ENCODE measurements around the gene CCDC112.
A peak's percentile ranks its signal among the peaks of the same experiment; 100 is the strongest.

Gene CCDC112

GRCh38 chr5:115313632-115314031 lies 17.2 kb upstream of the CCDC112 start:
- Histone ChIP-seq H3K36me3 (ENCODE audit: insufficient read depth, low read length) (no peaks in the 10 kb centered on the region), H3K27me3 (ENCODE audit: control insufficient read depth in 1 of 2, insufficient read depth in 2 of 2, low read length in 2 of 2) (peaks cover 0 to 3% of the 10 kb centered on the region in 2 donors), H3K9me3 (ENCODE audit: low read length) (no peaks in the 10 kb centered on the region), H3K27ac (ENCODE audit: low read depth, low read length) (no peak overlapping the region), H3K4me1 (ENCODE audit: insufficient read depth, low read length) (no peaks in the 10 kb centered on the region), H3K4me3 (ENCODE audit: low read depth in 1 of 2, low read length in 2 of 2) (no peak overlapping the region), H3K9ac (ENCODE audit: low read length) (no peak overlapping the region)

DNA sequence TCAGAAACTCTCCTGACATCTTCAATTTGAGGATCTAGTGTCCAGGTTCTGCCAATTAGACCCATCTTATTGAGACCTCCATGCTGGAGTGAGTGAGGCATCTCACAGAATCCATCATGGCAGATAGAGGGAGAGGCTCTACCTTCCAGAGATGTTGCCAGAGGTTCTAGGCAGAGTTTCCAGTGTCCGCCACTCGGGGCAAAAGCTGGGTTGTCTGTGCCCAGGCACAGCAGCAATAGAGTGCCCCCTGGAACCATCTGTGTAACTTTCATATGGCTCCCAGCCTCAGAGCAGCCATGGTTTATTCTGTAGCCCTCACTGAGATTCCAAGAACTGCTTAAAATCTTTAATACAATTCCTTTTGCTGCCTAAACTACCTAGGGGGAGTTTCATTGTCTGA lies 16.6 kb upstream of the CCDC112 start:
- Histone ChIP-seq H3K9ac (ENCODE audit: low read length) (no peak overlapping the region), H3K9me3 (ENCODE audit: low read length) (no peaks in the 10 kb centered on the region), H3K4me1 (ENCODE audit: insufficient read depth, low read length) (no peaks in the 10 kb centered on the region), H3K27ac (ENCODE audit: low read depth, low read length) (no peak overlapping the region), H3K36me3 (ENCODE audit: insufficient read depth, low read length) (no peaks in the 10 kb centered on the region), H3K4me3 (ENCODE audit: low read depth in 1 of 2, low read length in 2 of 2) (no peak overlapping the region), H3K27me3 (ENCODE audit: control insufficient read depth in 1 of 2, insufficient read depth in 2 of 2, low read length in 2 of 2) (peaks cover 0 to 3% of the 10 kb centered on the region in 2 donors)

DNA sequence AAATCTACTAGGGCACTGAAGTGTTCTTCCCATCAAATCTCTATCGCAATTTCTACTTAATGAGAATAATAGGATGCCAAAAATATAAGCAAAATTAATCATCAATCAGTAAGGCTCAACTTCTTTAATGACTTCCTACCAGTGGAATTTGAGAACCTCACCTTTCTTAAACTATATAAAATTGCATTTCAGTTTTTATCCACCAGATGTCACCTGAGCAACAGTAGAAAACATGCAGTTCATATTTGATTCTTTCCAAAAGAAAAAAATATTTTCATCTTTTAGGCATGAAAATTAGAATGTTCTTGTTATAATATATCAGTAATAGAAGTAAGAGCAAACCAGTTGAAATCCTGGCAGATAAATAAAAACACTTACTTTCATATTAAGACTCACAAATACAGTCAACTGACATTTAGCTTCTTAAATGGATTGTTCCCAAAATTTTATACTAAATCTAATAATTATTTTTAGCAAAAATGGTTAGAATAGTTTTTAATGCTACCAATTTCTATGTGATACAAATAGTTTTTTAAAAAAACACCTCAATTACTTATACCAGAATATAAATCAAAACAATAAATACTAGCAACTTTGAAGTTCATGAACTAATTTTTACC lies 13.4 kb upstream of the CCDC112 start:
- Histone ChIP-seq H3K36me3 (ENCODE audit: insufficient read depth, low read length) (no peaks in the 10 kb centered on the region), H3K27me3 (ENCODE audit: control insufficient read depth in 1 of 2, insufficient read depth in 2 of 2, low read length in 2 of 2) (peaks cover 0 to 6% of the 10 kb centered on the region in 2 donors), H3K4me1 (ENCODE audit: insufficient read depth, low read length) (no peaks in the 10 kb centered on the region), H3K27ac (ENCODE audit: low read depth, low read length) (no peak overlapping the region), H3K9me3 (ENCODE audit: low read length) (no peaks in the 10 kb centered on the region), H3K9ac (ENCODE audit: low read length) (no peak overlapping the region), H3K4me3 (ENCODE audit: low read depth in 1 of 2, low read length in 2 of 2) (no peak overlapping the region)

DNA sequence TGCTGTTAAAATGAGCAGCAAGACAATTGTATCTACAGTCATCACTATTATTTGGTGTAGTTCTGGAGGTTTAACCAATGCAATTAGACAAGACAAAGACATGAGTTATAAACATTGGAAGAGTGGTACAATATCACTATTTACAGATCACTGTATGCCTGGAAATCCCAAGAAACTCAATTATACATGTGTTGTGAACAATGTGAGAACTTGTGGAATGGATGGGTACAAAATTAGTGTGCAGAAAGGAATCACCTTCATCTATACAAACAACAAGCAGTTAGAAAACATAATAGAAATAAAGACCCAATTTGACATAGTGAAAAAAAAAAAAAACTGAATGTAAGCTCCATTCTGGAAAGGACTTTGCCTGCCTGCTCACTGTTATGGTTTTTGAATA lies 12.4 kb upstream of the CCDC112 start:
- no peaks in the 10 kb centered on the region for H3K4me1 ChIP-seq (ENCODE audit: insufficient read depth, low read length)
- H3K36me3 ChIP-seq (ENCODE audit: insufficient read depth, low read length), result no peaks in the 10 kb centered on the region
- no peak overlapping the region for H3K4me3 ChIP-seq (ENCODE audit: low read depth in 1 of 2, low read length in 2 of 2)
- peaks cover 0 to 6% of the 10 kb centered on the region in 2 donors for H3K27me3 ChIP-seq (ENCODE audit: control insufficient read depth in 1 of 2, insufficient read depth in 2 of 2, low read length in 2 of 2)
- no peak overlapping the region for H3K9ac ChIP-seq (ENCODE audit: low read length)
- H3K9me3 ChIP-seq (ENCODE audit: low read length), result no peaks in the 10 kb centered on the region
- H3K27ac ChIP-seq (ENCODE audit: low read depth, low read length), result no peak overlapping the region

- H3K36me3 ChIP-seq (ENCODE audit: insufficient read depth, low read length), result no peaks in the 10 kb centered on the region
- H3K4me1 ChIP-seq (ENCODE audit: insufficient read depth, low read length), result no peaks in the 10 kb centered on the region
- peaks cover 0 to 6% of the 10 kb centered on the region in 2 donors for H3K27me3 ChIP-seq (ENCODE audit: control insufficient read depth in 1 of 2, insufficient read depth in 2 of 2, low read length in 2 of 2)
- no peaks in the 10 kb centered on the region for H3K9me3 ChIP-seq (ENCODE audit: low read length)
- no peak overlapping the region for H3K27ac ChIP-seq (ENCODE audit: low read depth, low read length)
- no peak overlapping the region for H3K9ac ChIP-seq (ENCODE audit: low read length)
- no peak overlapping the region for H3K4me3 ChIP-seq (ENCODE audit: low read depth in 1 of 2, low read length in 2 of 2)
Measured at GRCh38 chr5:115306011-115306536, 9.6 kb upstream of the CCDC112 start.

- Histone ChIP-seq H3K9me3 (ENCODE audit: low read length) (no peaks in the 10 kb centered on the region), H3K36me3 (ENCODE audit: insufficient read depth, low read length) (no peaks in the 10 kb centered on the region)
Measured at GRCh38 chr5:115304496-115304895, 8.0 kb upstream of the CCDC112 start.

DNA sequence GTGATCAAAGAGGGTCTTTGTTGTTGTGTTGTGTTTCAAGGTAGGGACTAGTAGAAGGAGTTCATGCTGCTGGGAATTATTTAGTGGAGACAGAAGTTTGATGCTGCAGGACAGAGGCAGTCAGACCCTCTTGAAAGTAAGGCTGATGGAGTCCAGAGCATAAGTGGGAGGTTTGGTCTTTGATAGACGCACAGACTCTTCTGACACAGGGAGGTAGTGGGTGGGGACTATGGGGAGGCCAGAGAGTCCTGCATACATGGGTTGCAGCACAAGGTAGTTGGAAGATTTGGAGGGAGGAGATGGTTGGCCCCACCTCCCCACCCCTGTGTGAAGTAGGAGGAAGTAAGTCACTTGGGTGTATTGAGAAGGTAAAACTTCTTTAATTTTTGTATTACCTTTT lies 2.4 kb upstream of the CCDC112 start:
- H3K36me3 ChIP-seq (ENCODE audit: insufficient read depth, low read length), result no peaks in the 10 kb centered on the region
- no peak overlapping the region for H3K27ac ChIP-seq (ENCODE audit: low read depth, low read length)
- peaks cover 6% of the 10 kb centered on the region for H3K4me1 ChIP-seq (ENCODE audit: insufficient read depth, low read length)
- no peak overlapping the region for H3K4me3 ChIP-seq (ENCODE audit: low read depth in 1 of 2, low read length in 2 of 2)
- no peaks in the 10 kb centered on the region for H3K27me3 ChIP-seq (ENCODE audit: control insufficient read depth in 1 of 2, insufficient read depth in 2 of 2, low read length in 2 of 2)
- no peak overlapping the region for H3K9ac ChIP-seq (ENCODE audit: low read length)
- no peaks in the 10 kb centered on the region for H3K9me3 ChIP-seq (ENCODE audit: low read length)

More at GRCh38 chr5:115304496-115304895, 8.0 kb upstream of the CCDC112 start:
- H3K9ac ChIP-seq (ENCODE audit: low read length), result no peak overlapping the region
- H3K4me3 ChIP-seq (ENCODE audit: low read depth in 1 of 2, low read length in 2 of 2), result no peak overlapping the region
- no peaks in the 10 kb centered on the region for H3K4me1 ChIP-seq (ENCODE audit: insufficient read depth, low read length)
- no peak overlapping the region for H3K27ac ChIP-seq (ENCODE audit: low read depth, low read length)
- peaks cover 0 to 6% of the 10 kb centered on the region in 2 donors for H3K27me3 ChIP-seq (ENCODE audit: control insufficient read depth in 1 of 2, insufficient read depth in 2 of 2, low read length in 2 of 2)

GRCh38 chr5:115297031-115297430 lies 577 bp upstream of the CCDC112 start:
- H3K9me3 ChIP-seq (ENCODE audit: low read length), result no peaks in the 10 kb centered on the region
- H3K36me3 ChIP-seq (ENCODE audit: insufficient read depth, low read length), result no peaks in the 10 kb centered on the region
- no peak overlapping the region for H3K27ac ChIP-seq (ENCODE audit: low read depth, low read length)
- peaks cover 6% of the 10 kb centered on the region for H3K4me1 ChIP-seq (ENCODE audit: insufficient read depth, low read length)
- H3K9ac ChIP-seq (ENCODE audit: low read length), result no peak overlapping the region
- no peak overlapping the region for H3K4me3 ChIP-seq (ENCODE audit: low read depth in 1 of 2, low read length in 2 of 2)
- no peaks in the 10 kb centered on the region for H3K27me3 ChIP-seq (ENCODE audit: control insufficient read depth in 1 of 2, insufficient read depth in 2 of 2, low read length in 2 of 2)

DNA sequence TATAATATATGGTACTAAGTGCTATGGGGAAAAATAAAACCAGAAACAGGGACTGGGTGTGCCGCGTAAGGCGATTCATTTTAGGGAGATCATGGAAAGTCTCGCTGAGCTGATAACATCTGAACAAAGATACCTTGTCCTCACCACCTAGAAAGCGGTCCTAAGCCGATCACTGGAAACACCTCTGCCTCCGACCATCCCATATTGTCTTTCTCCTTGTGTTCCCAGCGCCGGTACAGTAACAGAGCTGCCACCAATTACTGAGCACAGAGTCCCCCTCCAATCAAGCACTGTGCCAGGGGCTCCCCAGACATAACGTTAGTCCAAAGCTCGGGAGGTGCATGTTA lies 704 bp downstream of the CCDC112 start:
- Histone ChIP-seq H3K36me3 (ENCODE audit: insufficient read depth, low read length) (no peaks in the 10 kb centered on the region), H3K27me3 (ENCODE audit: control insufficient read depth in 1 of 2, insufficient read depth in 2 of 2, low read length in 2 of 2) (no peaks in the 10 kb centered on the region), H3K4me1 (ENCODE audit: insufficient read depth, low read length) (peaks cover 6% of the 10 kb centered on the region), H3K9me3 (ENCODE audit: low read length) (no peaks in the 10 kb centered on the region), H3K9ac (ENCODE audit: low read length) (peak overlapping the region; percentile 50), H3K27ac (ENCODE audit: low read depth, low read length) (peak overlapping the region; percentile 47), H3K4me3 (ENCODE audit: low read depth in 1 of 2, low read length in 2 of 2) (peak overlapping the region; percentile 50 to 83)

- Histone ChIP-seq H3K27me3 (ENCODE audit: control insufficient read depth in 1 of 2, insufficient read depth in 2 of 2, low read length in 2 of 2) (no peaks in the 10 kb centered on the region), H3K4me3 (ENCODE audit: low read depth in 1 of 2, low read length in 2 of 2) (no peak overlapping the region), H3K36me3 (ENCODE audit: insufficient read depth, low read length) (no peaks in the 10 kb centered on the region), H3K27ac (ENCODE audit: low read depth, low read length) (no peak overlapping the region), H3K9ac (ENCODE audit: low read length) (no peak overlapping the region), H3K9me3 (ENCODE audit: low read length) (no peaks in the 10 kb centered on the region), H3K4me1 (ENCODE audit: insufficient read depth, low read length) (peaks cover 6% of the 10 kb centered on the region)
Measured at GRCh38 chr5:115291397-115291796, 5.1 kb downstream of the CCDC112 start.

- Histone ChIP-seq H3K36me3 (ENCODE audit: insufficient read depth, low read length) (no peaks in the 10 kb centered on the region), H3K27me3 (ENCODE audit: control insufficient read depth in 1 of 2, insufficient read depth in 2 of 2, low read length in 2 of 2) (no peaks in the 10 kb centered on the region), H3K27ac (ENCODE audit: low read depth, low read length) (no peak overlapping the region), H3K4me3 (ENCODE audit: low read depth in 1 of 2, low read length in 2 of 2) (no peak overlapping the region), H3K9ac (ENCODE audit: low read length) (no peak overlapping the region), H3K4me1 (ENCODE audit: insufficient read depth, low read length) (no peaks in the 10 kb centered on the region), H3K9me3 (ENCODE audit: low read length) (no peaks in the 10 kb centered on the region)
Measured at GRCh38 chr5:115289104-115289503, 7.3 kb downstream of the CCDC112 start.

- Histone ChIP-seq H3K27ac (ENCODE audit: low read depth, low read length) (no peak overlapping the region), H3K4me3 (ENCODE audit: low read depth in 1 of 2, low read length in 2 of 2) (no peak overlapping the region), H3K36me3 (ENCODE audit: insufficient read depth, low read length) (no peaks in the 10 kb centered on the region), H3K9me3 (ENCODE audit: low read length) (no peaks in the 10 kb centered on the region), H3K4me1 (ENCODE audit: insufficient read depth, low read length) (no peaks in the 10 kb centered on the region), H3K9ac (ENCODE audit: low read length) (no peak overlapping the region), H3K27me3 (ENCODE audit: control insufficient read depth in 1 of 2, insufficient read depth in 2 of 2, low read length in 2 of 2) (no peaks in the 10 kb centered on the region)
Measured at GRCh38 chr5:115284021-115284420, 12.4 kb downstream of the CCDC112 start.

Data from muscle layer of colon (tissue), 2 donors.